Transverse colon (tissue), 4 donors: ENCODE data around the gene HTRA3. TPM values are rescaled to one million over a fixed set of nuclear protein-coding genes. Genes with fewer than 3 reads are reported as not detected.
A peak's percentile ranks its signal among the peaks of the same experiment; 100 is the strongest.

Experiments used
- DNase-seq: peaks from one replicate; pipeline ENCODE4 v3.0.0-alpha.2; 2019
- H3K27ac ChIP-seq, 4 donors: fragments of 200-600 bp; sonication (generic); 2 replicates each; pipeline ENCODE4 v1.5.1; 2016 to 2018; ENCODE audit warnings: inconsistent platforms in 4 of 4
- H3K27me3 ChIP-seq: fragments of 200-600 bp; sonication (generic); 2 replicates; pipeline ENCODE4 v1.5.1; 2017; ENCODE audit warnings: inconsistent platforms
- H3K36me3 ChIP-seq, 4 donors: fragments of 200-600 bp; sonication (generic); 2 replicates each; pipeline ENCODE4 v1.5.1; 2017 to 2019; ENCODE audit warnings: inconsistent platforms in 4 of 4
- H3K4me1 ChIP-seq, 4 donors: fragments of 200-600 bp; sonication (generic); 2 replicates each; pipeline ENCODE4 v1.5.1; 2017 to 2020; ENCODE audit warnings: inconsistent platforms in 4 of 4
- H3K4me3 ChIP-seq, 4 donors: fragments of 200-600 bp; sonication (generic); 1 replicate in 1 of 4; 2 replicates in 3 of 4; pipeline versions ENCODE4 v1.5.1 to v1.6.1; 2017 to 2019; ENCODE audit warnings: inconsistent platforms in 4 of 4
- H3K9me3 ChIP-seq, 2 donors: fragments of 200-600 bp; sonication (generic); 2 replicates each; pipeline ENCODE4 v1.5.1; 2017 to 2019; ENCODE audit warnings: inconsistent platforms in 2 of 2
- CTCF ChIP-seq, 5 experiments: fragments of 200-600 bp in 3 of 5; fragments of 450-650 bp in 2 of 5; sonication (generic) in 3 of 5; IDR thresholded peaks; 1 replicate in 2 of 5; 2 replicates in 3 of 5; pipeline ENCODE4 v1.5.1; 2016 to 2017; ENCODE audit warnings: antibody characterized with exemption in 5 of 5, inconsistent platforms in 3 of 5, mild to moderate bottlenecking in 2 of 5, moderate library complexity in 1 of 5
- EP300 ChIP-seq: sonication (generic); formaldehyde crosslinking; IDR thresholded peaks from one replicate; pipeline ENCODE4 v1.6.1; 2017; ENCODE audit warnings: antibody characterized with exemption, low read depth
- POLR2A ChIP-seq: fragments of 450-650 bp; IDR thresholded peaks from one replicate; pipeline ENCODE4 v1.6.1; 2016; ENCODE audit warnings: antibody characterized with exemption, mild to moderate bottlenecking, moderate library complexity
- POLR2AphosphoS5 ChIP-seq, 3 donors: sonication (generic); formaldehyde crosslinking; IDR thresholded peaks; one replicate each; pipeline ENCODE4 v1.6.1; 2016; ENCODE audit warnings: antibody characterized with exemption in 3 of 3
- WGBS, 2 donors: methylation state at CpG; one replicate each; pipeline ENCODE4 v1.1.5; 2018; ENCODE audit warnings: low coverage in 1 of 2; 5-methylcytosine and 5-hydroxymethylcytosine counted together
- in situ Hi-C, 4 donors: fragments of 200-750 bp; cut with MboI; loops; one replicate each; pipeline versions ENCODE4 v1.15.0 to v1.15.1; 2017; ENCODE audit warnings: low sequenced_read_pairs in 3 of 4, low pct_ligation_motif_present in 1 of 4, low pct_unique_long_range_greater_than_20kb in 1 of 4
- intact Hi-C: fragments of 100-400 bp; cut with DNase I; formaldehyde crosslinking; loops from one replicate; pipeline ENCODE4 v1.15.1; 2023; ENCODE audit warnings: low total_unique reads
- total RNA-seq, 4 donors: library from RNA; depleted of rRNA; stranded (reverse); fragments of >200 nt; gene quantifications; one replicate each; pipeline ENCODE4 v1.1.0, GENCODE V29; 2016

The HTRA3 gene
- total RNA-seq, 4 donors from 2014 or later, result 1.5 to 11.9 (median 6.5) TPM

DNA sequence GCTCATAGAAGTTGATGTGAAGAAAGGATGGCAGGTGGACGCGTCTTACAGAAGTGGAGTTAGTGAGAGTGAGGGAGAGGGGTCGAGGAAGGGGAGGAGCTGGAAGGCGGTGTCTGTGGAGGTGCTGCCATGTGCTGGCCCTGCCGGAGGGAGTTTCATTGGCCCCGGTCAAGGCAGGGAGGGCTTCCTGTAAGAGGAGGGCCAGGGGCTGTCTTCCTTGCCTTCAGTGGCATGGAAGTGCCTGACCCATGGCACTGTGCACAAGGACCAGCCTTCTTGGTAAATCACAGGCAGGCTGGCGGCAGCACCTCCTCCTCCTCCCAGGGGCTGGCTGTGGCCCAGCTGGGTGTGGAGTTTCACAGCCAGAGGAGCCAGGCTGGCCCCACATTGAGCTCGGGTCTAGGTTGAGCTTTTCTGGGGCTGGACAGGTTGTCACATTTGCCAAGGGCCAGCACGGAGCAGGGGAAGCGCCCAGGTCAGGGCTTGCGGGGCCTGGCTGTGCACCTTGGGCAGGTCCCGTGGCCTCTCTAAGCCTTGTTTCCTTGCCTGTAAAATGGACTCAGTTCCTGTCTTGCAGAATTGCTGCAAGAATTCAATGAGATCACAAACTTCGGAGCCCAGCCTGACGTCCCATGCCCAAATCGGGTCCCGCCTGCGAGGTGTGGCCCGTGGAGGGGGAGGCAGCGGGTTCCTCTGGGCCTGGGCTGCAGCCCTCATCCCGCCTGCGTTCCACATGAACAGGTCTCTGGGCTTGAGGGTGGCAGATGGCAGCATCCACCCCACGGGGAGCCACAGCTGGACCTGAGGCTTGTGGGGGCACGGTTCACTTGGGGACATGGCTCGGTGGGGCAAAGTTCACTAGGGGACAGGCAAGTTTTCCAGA lies 7.0 kb downstream of the HTRA3 start:
- H3K27me3 ChIP-seq, result no peaks in the 10 kb centered on the region
- WGBS, 2 donors, result 49 to 80% methylated on average over 2 to 24 of the region's 24 CpGs
- H3K9me3 ChIP-seq, result no peaks in the 10 kb centered on the region
- TF ChIP-seq POLR2AphosphoS5 (IDR thresholded peaks at IDR 0.05) (no peak), CTCF (IDR thresholded peaks at IDR 0.05) (no peak), POLR2A (no peak), EP300 (no peak)
- no peak for DNase-seq
- peak overlapping the region in 3 of 4 donors; percentile 5 to 83 (median 16) for H3K27ac ChIP-seq
- H3K4me1 ChIP-seq, result peaks cover 20 to 38% (median 31%) of the 10 kb centered on the region in 4 donors
- no peaks in the 10 kb centered on the region for H3K36me3 ChIP-seq
- in situ Hi-C loops, result no loop called here
- H3K4me3 ChIP-seq, result no peak overlapping the region
- intact Hi-C loops, result no loop called here

GRCh38 chr4:8277356-8278008 lies 7.9 kb downstream of the HTRA3 start:
- intact Hi-C loops, result no loop called here
- no peaks in the 10 kb centered on the region for H3K36me3 ChIP-seq
- H3K9me3 ChIP-seq, result no peaks in the 10 kb centered on the region
- in situ Hi-C loops, result no loop called here
- H3K4me1 ChIP-seq, result peaks cover 20 to 38% (median 31%) of the 10 kb centered on the region in 4 donors
- no peaks in the 10 kb centered on the region for H3K27me3 ChIP-seq
- no peak for DNase-seq
- WGBS, 2 donors, result 78% methylated on average over 11 of the region's 11 CpGs; no CpG with 5 or more reads in 1 of the 2 donors
- no peak for TF ChIP-seq CTCF (IDR thresholded peaks at IDR 0.05)
- no peak for TF ChIP-seq POLR2A
- no peak for TF ChIP-seq POLR2AphosphoS5 (IDR thresholded peaks at IDR 0.05)
- TF ChIP-seq EP300, result no peak
- no peak overlapping the region for H3K4me3 ChIP-seq
- H3K27ac ChIP-seq, result peak overlapping the region; percentile 16 to 83 (median 42)

DNA sequence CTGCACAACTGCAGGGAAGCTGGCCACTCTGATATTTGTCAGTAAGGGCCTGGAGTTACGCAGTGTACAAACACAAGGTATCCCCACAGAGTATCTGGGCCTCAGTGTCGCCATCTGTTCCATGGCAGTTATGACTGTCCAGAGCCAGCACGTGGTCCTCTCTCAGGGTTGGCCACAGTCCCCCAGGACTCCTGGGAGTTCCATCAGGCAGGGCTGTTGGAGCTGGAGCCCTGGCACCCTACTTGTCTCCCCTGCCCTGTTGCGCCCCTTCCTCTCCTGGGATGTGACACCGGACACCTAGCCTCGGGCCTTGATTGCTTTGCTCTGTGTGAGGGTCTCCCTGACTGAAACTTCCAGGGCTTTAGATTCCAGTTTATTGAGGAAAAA lies 8.4 kb downstream of the HTRA3 start:
- in situ Hi-C loops (no loop called here), intact Hi-C loops (no loop called here)
- Histone ChIP-seq H3K4me3 (no peak overlapping the region), H3K4me1 (peaks cover 15 to 37% (median 31%) of the 10 kb centered on the region in 4 donors), H3K27me3 (no peaks in the 10 kb centered on the region), H3K27ac (peak overlapping the region; percentile 16 to 55 (median 36)), H3K36me3 (no peaks in the 10 kb centered on the region), H3K9me3 (no peaks in the 10 kb centered on the region)
- WGBS, 2 donors, result 75% methylated on average over 6 of the region's 6 CpGs; no CpG with 5 or more reads in 1 of the 2 donors
- no peak for DNase-seq
- no peak for TF ChIP-seq EP300
- TF ChIP-seq POLR2A, result no peak
- TF ChIP-seq POLR2AphosphoS5 (IDR thresholded peaks at IDR 0.05), result no peak
- no peak for TF ChIP-seq CTCF (IDR thresholded peaks at IDR 0.05)
